IPS-15b (cell line): ENCODE measurements around the gene DIP2C.
"Not testable (repeated sequence)": the region's sequence is repeated elsewhere in the genome, so short reads cannot be mapped to it uniquely, and the experiment has no call there.

Source experiments
- H3K27me3 ChIP-seq: one replicate; pipeline ENCODE4 v1.6.1; 2013; ENCODE audit warnings: low read length; ENCODE audit not compliant: control insufficient read depth, insufficient read depth
- H3K36me3 ChIP-seq: one replicate; pipeline ENCODE4 v1.6.1; 2013; ENCODE audit warnings: low read length; ENCODE audit not compliant: control insufficient read depth, insufficient read depth
- H3K4me1 ChIP-seq: one replicate; pipeline ENCODE4 v1.6.1; 2013; ENCODE audit warnings: mild to moderate bottlenecking, low read length; ENCODE audit not compliant: control insufficient read depth, insufficient read depth
- H3K4me3 ChIP-seq: one replicate; pipeline ENCODE4 v1.5.1; 2013; ENCODE audit warnings: low read depth, low read length
- H3K9ac ChIP-seq: one replicate; pipeline ENCODE4 v1.6.1; 2013; ENCODE audit warnings: low read depth, mild to moderate bottlenecking, low read length
- H3K9me3 ChIP-seq: one replicate; pipeline ENCODE4 v1.6.1; 2013; ENCODE audit warnings: mild to moderate bottlenecking, low read length; ENCODE audit not compliant: control insufficient read depth, insufficient read depth

DIP2C gene

GRCh38 chr10:481628-482027, 207.8 kb downstream of the DIP2C start:
- Histone ChIP-seq H3K36me3 (peaks cover 2% of the 10 kb centered on the region), H3K27me3 (no peaks in the 10 kb centered on the region), H3K4me1 (peaks cover 2% of the 10 kb centered on the region), H3K9me3 (no peaks in the 10 kb centered on the region), H3K4me3 (no peak overlapping the region), H3K9ac (no peak overlapping the region)

- H3K36me3 ChIP-seq, result peaks cover 2% of the 10 kb centered on the region
Observed at GRCh38 chr10:480928-481552, 208.4 kb downstream of the DIP2C start.

GRCh38 chr10:480498-480927, 209.0 kb downstream of the DIP2C start:
- Histone ChIP-seq H3K36me3 (peaks cover 2% of the 10 kb centered on the region), H3K27me3 (no peaks in the 10 kb centered on the region)

More at GRCh38 chr10:480928-481552, 208.4 kb downstream of the DIP2C start:
- no peaks in the 10 kb centered on the region for H3K27me3 ChIP-seq
- peaks cover 2% of the 10 kb centered on the region for H3K4me1 ChIP-seq
- H3K9ac ChIP-seq, result no peak overlapping the region
- H3K4me3 ChIP-seq, result no peak overlapping the region
- H3K9me3 ChIP-seq, result no peaks in the 10 kb centered on the region

GRCh38 chr10:479706-480497, 209.6 kb downstream of the DIP2C start:
- H3K27me3 ChIP-seq, H3K4me3 ChIP-seq, H3K9ac ChIP-seq, H3K36me3 ChIP-seq, H3K9me3 ChIP-seq, H3K4me1 ChIP-seq: not testable (repeated sequence)

More at GRCh38 chr10:480498-480927, 209.0 kb downstream of the DIP2C start:
- H3K4me1 ChIP-seq, result peaks cover 2% of the 10 kb centered on the region
- no peaks in the 10 kb centered on the region for H3K9me3 ChIP-seq
- no peak overlapping the region for H3K4me3 ChIP-seq
- H3K9ac ChIP-seq, result no peak overlapping the region

GRCh38 chr10:478471-479245, 210.8 kb downstream of the DIP2C start:
- no peaks in the 10 kb centered on the region for H3K27me3 ChIP-seq
- no peak overlapping the region for H3K4me3 ChIP-seq
- no peaks in the 10 kb centered on the region for H3K4me1 ChIP-seq
- H3K9me3 ChIP-seq, result no peaks in the 10 kb centered on the region
- H3K36me3 ChIP-seq, result peaks cover 2% of the 10 kb centered on the region
- no peak overlapping the region for H3K9ac ChIP-seq

GRCh38 chr10:477620-478019, 211.8 kb downstream of the DIP2C start:
- H3K9ac ChIP-seq, result no peak overlapping the region
- H3K27me3 ChIP-seq, result no peaks in the 10 kb centered on the region
- H3K4me3 ChIP-seq, result no peak overlapping the region

GRCh38 chr10:476455-476780, 213.1 kb downstream of the DIP2C start:
- Histone ChIP-seq H3K4me3 (no peak overlapping the region), H3K27me3 (no peaks in the 10 kb centered on the region), H3K9ac (no peak overlapping the region), H3K9me3 (no peaks in the 10 kb centered on the region), H3K36me3 (no peaks in the 10 kb centered on the region), H3K4me1 (no peaks in the 10 kb centered on the region)

More at GRCh38 chr10:477620-478019, 211.8 kb downstream of the DIP2C start:
- no peaks in the 10 kb centered on the region for H3K9me3 ChIP-seq
- peaks cover 2% of the 10 kb centered on the region for H3K36me3 ChIP-seq
- H3K4me1 ChIP-seq, result no peaks in the 10 kb centered on the region

- Histone ChIP-seq H3K4me1 (no peaks in the 10 kb centered on the region), H3K9ac (no peak overlapping the region), H3K36me3 (peaks cover 3% of the 10 kb centered on the region), H3K4me3 (no peak overlapping the region), H3K9me3 (no peaks in the 10 kb centered on the region), H3K27me3 (no peaks in the 10 kb centered on the region)
Observed at GRCh38 chr10:475709-476454, 213.6 kb downstream of the DIP2C start.

- H3K36me3 ChIP-seq, result peaks cover 6% of the 10 kb centered on the region
- H3K9ac ChIP-seq, result no peak overlapping the region
- H3K4me3 ChIP-seq, result no peak overlapping the region
- no peaks in the 10 kb centered on the region for H3K4me1 ChIP-seq
- no peaks in the 10 kb centered on the region for H3K9me3 ChIP-seq
- H3K27me3 ChIP-seq, result no peaks in the 10 kb centered on the region
Observed at GRCh38 chr10:474946-475345, 214.5 kb downstream of the DIP2C start.

- H3K9me3 ChIP-seq, result no peaks in the 10 kb centered on the region
- H3K9ac ChIP-seq, result no peak overlapping the region
- peaks cover 6% of the 10 kb centered on the region for H3K36me3 ChIP-seq
- H3K4me3 ChIP-seq, result no peak overlapping the region
- no peaks in the 10 kb centered on the region for H3K27me3 ChIP-seq
- no peaks in the 10 kb centered on the region for H3K4me1 ChIP-seq
Observed at GRCh38 chr10:474406-474805, 215.1 kb downstream of the DIP2C start.

GRCh38 chr10:472241-472910, 217.1 kb downstream of the DIP2C start:
- no peaks in the 10 kb centered on the region for H3K4me1 ChIP-seq
- H3K9me3 ChIP-seq, result no peaks in the 10 kb centered on the region
- no peak overlapping the region for H3K4me3 ChIP-seq
- no peaks in the 10 kb centered on the region for H3K27me3 ChIP-seq
- no peak overlapping the region for H3K9ac ChIP-seq
- H3K36me3 ChIP-seq, result peaks cover 6% of the 10 kb centered on the region
